H1 (cell line): ENCODE results near the gene DIPK1C.

Source experiments
- EP300 ChIP-seq, 2 experiments: IDR thresholded peaks; 1 replicate in 1 of 2; 2 replicates in 1 of 2; pipeline ENCODE4 v1.6.1; 2011 to 2012; ENCODE audit warnings: low read depth in 2 of 2, low read length in 2 of 2, mild to moderate bottlenecking in 2 of 2, borderline replicate concordance in 1 of 2, inconsistent platforms in 1 of 2, moderate library complexity in 1 of 2
- EZH2 ChIP-seq: fragments of 200-600 bp; sonication (generic); IDR thresholded peaks from 2 replicates; pipeline ENCODE4 v1.7.1; 2012; ENCODE audit warnings: low read depth, mild to moderate bottlenecking, moderate library complexity, low read length, inconsistent platforms; ENCODE audit not compliant: severe bottlenecking
- KDM1A ChIP-seq: fragments of 200-600, 300-600 bp; sonication (generic); IDR thresholded peaks from 2 replicates; pipeline ENCODE4 v1.7.1; 2016; ENCODE audit warnings: mild to moderate bottlenecking, low read length, borderline replicate concordance
- MAFK ChIP-seq: IDR thresholded peaks from 2 replicates; pipeline ENCODE4 v1.6.1; 2012; ENCODE audit warnings: low read depth, mild to moderate bottlenecking, improper control_type of control experiment, low read length
- NRF1 ChIP-seq: IDR thresholded peaks from 2 replicates; pipeline ENCODE4 v1.6.1; 2011; ENCODE audit warnings: mild to moderate bottlenecking, low read depth, low read length, improper control_type of control experiment
- PHF8 ChIP-seq: fragments of 200-600 bp; sonication (generic); conservative IDR thresholded peaks from 2 replicates; pipeline ENCODE4 v1.7.1; 2012; ENCODE audit warnings: low read depth, mild to moderate bottlenecking, inconsistent platforms, low read length, moderate library complexity
- POLR2A ChIP-seq, 2 experiments: IDR thresholded peaks; 1 replicate in 1 of 2; 2 replicates in 1 of 2; pipeline ENCODE4 v1.6.1; 2011; ENCODE audit warnings: low read depth in 2 of 2, low read length in 2 of 2, mild to moderate bottlenecking in 2 of 2; ENCODE audit errors: control extremely low read depth in 1 of 2
- SAP30 ChIP-seq: fragments of 300-600 bp; sonication (generic); IDR thresholded peaks from 2 replicates; pipeline ENCODE4 v1.7.1; 2012; ENCODE audit warnings: low read length, moderate library complexity, mild to moderate bottlenecking, inconsistent platforms; ENCODE audit not compliant: insufficient read depth, insufficient replicate concordance
- SIN3A ChIP-seq, 2 experiments: IDR thresholded peaks in 1 of 2; conservative IDR thresholded peaks in 1 of 2; 2 replicates each; pipeline ENCODE4 v1.6.1; 2011 to 2012; ENCODE audit warnings: low read length in 2 of 2, improper control_type of control experiment in 1 of 2, low read depth in 1 of 2, mild to moderate bottlenecking in 1 of 2
- SP1 ChIP-seq: IDR thresholded peaks from 2 replicates; pipeline ENCODE4 v1.6.1; 2011; ENCODE audit warnings: low read depth, low read length
- SP2 ChIP-seq: IDR thresholded peaks from 2 replicates; pipeline ENCODE4 v1.6.1; 2012; ENCODE audit warnings: mild to moderate bottlenecking, low read length, inconsistent platforms
- YY1 ChIP-seq: IDR thresholded peaks from 2 replicates; pipeline ENCODE4 v1.6.1; 2011; ENCODE audit warnings: low read depth, mild to moderate bottlenecking, low read length
- TF ChIP-seq, protein P1 (sequence below), 3 experiments: IDR thresholded peaks; 1 replicate in 2 of 3; 2 replicates in 1 of 3; pipeline versions ENCODE4 v1.5.1 to v1.6.1; 2011; ENCODE audit warnings: low read length in 3 of 3, mild to moderate bottlenecking in 3 of 3, inconsistent platforms in 2 of 3, low read depth in 1 of 3, moderate library complexity in 1 of 3; ENCODE audit not compliant: insufficient read depth in 1 of 3; ENCODE audit errors: control extremely low read depth in 1 of 3
- TF ChIP-seq, protein P2 (sequence below): IDR thresholded peaks from 2 replicates; pipeline ENCODE4 v1.6.1; 2012; ENCODE audit warnings: inconsistent platforms

- TF ChIP-seq SAP30 (no peak), PHF8 (no peak), SP1 (no peak), YY1 (no peak), POLR2A (IDR thresholded peaks at IDR 0.05; ENCODE audit: control extremely low read depth in 1 of 2, low read depth in 2 of 2, low read length in 2 of 2) (no peak), NRF1 (no peak), SIN3A (conservative IDR thresholded peaks at IDR 0.05 in 1 of 2, IDR thresholded peaks at IDR 0.05 in 1 of 2; ENCODE audit: low read depth in 1 of 2, low read length in 2 of 2) (no peak), EP300 (IDR thresholded peaks at IDR 0.05; ENCODE audit: borderline replicate concordance in 1 of 2, low read depth in 2 of 2, low read length in 2 of 2) (no peak), EZH2 (no peak), SP2 (no peak), MAFK (no peak), KDM1A (no peak)
- TF ChIP-seq, protein P1, sequence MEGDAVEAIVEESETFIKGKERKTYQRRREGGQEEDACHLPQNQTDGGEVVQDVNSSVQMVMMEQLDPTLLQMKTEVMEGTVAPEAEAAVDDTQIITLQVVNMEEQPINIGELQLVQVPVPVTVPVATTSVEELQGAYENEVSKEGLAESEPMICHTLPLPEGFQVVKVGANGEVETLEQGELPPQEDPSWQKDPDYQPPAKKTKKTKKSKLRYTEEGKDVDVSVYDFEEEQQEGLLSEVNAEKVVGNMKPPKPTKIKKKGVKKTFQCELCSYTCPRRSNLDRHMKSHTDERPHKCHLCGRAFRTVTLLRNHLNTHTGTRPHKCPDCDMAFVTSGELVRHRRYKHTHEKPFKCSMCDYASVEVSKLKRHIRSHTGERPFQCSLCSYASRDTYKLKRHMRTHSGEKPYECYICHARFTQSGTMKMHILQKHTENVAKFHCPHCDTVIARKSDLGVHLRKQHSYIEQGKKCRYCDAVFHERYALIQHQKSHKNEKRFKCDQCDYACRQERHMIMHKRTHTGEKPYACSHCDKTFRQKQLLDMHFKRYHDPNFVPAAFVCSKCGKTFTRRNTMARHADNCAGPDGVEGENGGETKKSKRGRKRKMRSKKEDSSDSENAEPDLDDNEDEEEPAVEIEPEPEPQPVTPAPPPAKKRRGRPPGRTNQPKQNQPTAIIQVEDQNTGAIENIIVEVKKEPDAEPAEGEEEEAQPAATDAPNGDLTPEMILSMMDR (IDR thresholded peaks at IDR 0.05; ENCODE audit: control extremely low read depth in 1 of 3, insufficient read depth in 1 of 3, low read depth in 1 of 3, low read length in 3 of 3) = no peak
- TF ChIP-seq, protein P2, sequence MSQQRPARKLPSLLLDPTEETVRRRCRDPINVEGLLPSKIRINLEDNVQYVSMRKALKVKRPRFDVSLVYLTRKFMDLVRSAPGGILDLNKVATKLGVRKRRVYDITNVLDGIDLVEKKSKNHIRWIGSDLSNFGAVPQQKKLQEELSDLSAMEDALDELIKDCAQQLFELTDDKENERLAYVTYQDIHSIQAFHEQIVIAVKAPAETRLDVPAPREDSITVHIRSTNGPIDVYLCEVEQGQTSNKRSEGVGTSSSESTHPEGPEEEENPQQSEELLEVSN = no peak
Observed at GRCh38 chr18:74438091-74438490, 19.0 kb downstream of the DIPK1C start.
